Bronchial epithelial cell (primary cell): ENCODE measurements around the gene ZNF831. TPM values are rescaled to one million over a fixed set of nuclear protein-coding genes. Genes with fewer than 3 reads are reported as not detected.

Experiments used
- DNase-seq: peaks from one replicate; pipeline ENCODE4 v3.0.0-alpha.2; 2010; ENCODE audit warnings: low read depth
- FAIRE-seq: peaks from 2 replicates; lab custom pipeline; 2011; peaks lifted over from hg19 to GRCh38; lab: Jason Lieb, UNC
- H3K27me3 ChIP-seq: 2 replicates; pipeline ENCODE4 v1.5.1; 2011; ENCODE audit warnings: low read length; ENCODE audit not compliant: control insufficient read depth, insufficient read depth
- H3K36me3 ChIP-seq: 2 replicates; pipeline ENCODE4 v1.5.1; 2011; ENCODE audit warnings: low read length; ENCODE audit not compliant: control insufficient read depth, insufficient read depth
- H3K4me3 ChIP-seq: 2 replicates; pipeline ENCODE4 v1.5.1; 2011; ENCODE audit warnings: mild to moderate bottlenecking, low read depth, low read length, control low read depth
- CTCF ChIP-seq: IDR thresholded peaks from 2 replicates; pipeline ENCODE4 v1.5.1; 2011; ENCODE audit warnings: mild to moderate bottlenecking, moderate library complexity, low read length, control low read depth, inconsistent platforms; ENCODE audit not compliant: insufficient read depth, severe bottlenecking
- total RNA-seq: library from RNA; depleted of rRNA; stranded (reverse); fragments of >200 nt; gene quantifications from 2 replicates; pipeline ENCODE4 v1.2.1, GENCODE V29; 2014

Gene ZNF831
- total RNA-seq, 1 donor from 2014 or later: not detected

- no peak overlapping the region for H3K4me3 ChIP-seq
- TF ChIP-seq CTCF: no peak
- DNase-seq (no peak), FAIRE-seq (no peak)
- no peaks in the 10 kb centered on the region for H3K36me3 ChIP-seq
- H3K27me3 ChIP-seq: no peaks in the 10 kb centered on the region
Measured at GRCh38 chr20:59121714-59122565, 41.7 kb upstream of the ZNF831 start.

DNA sequence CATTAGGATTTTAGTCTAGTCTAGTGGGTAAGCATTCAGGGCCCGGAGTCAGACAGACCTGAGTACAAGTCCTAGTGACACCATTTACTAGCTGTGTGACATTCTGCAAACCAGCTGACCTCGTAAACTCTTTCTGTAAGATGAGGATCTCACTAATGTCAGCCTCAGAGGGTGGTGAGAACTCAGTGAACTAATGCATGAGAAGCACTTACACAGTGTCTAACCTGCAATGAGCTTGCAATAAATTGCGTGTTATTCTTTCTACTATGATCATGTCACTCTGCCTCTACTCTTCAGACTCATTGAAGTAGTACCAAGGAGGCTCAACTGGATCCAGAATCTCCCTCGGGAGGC is 41.1 kb upstream of the ZNF831 start:
- Histone ChIP-seq H3K27me3 (no peaks in the 10 kb centered on the region), H3K36me3 (no peaks in the 10 kb centered on the region), H3K4me3 (no peak overlapping the region)
- DNase-seq: no peak
- FAIRE-seq: no peak
- TF ChIP-seq CTCF: no peak

DNA sequence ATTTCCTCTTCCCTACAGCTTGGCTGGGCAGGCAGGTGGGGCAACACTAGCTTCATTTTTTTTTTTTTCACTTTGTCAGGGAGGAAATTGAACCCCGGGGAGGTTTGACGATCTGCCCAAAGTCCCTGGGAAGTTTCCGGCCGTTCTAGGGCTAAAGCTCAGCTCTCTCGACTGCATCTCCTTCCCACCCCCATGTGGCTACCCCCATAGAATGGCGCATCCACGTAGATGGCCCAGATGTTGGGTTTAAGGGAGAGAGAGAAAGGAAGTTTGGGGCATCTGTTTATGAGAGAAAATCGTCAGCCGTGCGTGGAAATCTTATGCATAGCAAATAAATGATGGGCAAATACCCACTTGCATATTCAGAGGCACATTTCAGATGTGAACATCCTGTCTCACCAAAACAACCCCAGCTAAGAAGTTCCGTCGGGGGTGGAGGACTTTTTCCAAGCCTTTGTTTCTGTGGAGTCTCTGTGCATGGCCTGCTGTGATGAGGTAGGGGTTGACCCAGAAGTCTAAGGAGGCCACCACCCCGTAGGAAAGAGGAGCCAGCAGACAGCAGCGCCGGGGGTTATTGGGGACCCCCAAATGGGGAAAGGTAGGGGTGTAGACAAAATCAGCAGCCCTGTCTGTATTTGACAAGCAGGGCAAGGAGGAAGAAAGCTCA is 40.5 kb upstream of the ZNF831 start:
- H3K27me3 ChIP-seq: no peaks in the 10 kb centered on the region
- no peak for DNase-seq

DNA sequence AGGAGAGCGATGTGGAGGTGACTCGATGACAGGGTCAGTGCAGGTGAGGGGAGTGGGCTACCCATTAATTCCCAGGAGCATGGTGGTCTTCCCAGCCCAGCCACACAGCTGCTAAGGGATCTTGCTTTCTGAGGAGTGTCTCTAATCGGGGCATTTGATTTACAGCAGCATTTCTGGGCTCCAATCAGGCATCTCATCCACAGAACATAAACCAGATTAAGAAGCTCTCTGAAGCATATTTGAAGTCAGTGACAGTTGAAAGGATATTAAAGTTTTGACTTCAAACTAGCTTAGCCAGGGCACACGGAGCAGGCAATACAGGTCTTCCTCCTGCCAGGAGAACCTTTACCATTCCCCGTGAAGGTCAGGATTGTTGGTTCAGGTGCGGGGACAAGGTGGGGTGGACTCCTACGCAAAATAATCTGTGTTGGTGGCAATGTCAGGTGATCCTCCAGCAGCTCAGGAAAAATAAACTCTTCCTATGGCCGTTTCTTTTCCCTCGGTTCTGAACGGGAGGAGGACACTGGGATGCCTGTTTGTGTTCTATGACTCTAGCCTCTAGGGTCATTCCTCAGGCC is 39.9 kb upstream of the ZNF831 start:
- TF ChIP-seq CTCF: no peak
- no peak for DNase-seq
- Histone ChIP-seq H3K27me3 (no peaks in the 10 kb centered on the region), H3K36me3 (no peaks in the 10 kb centered on the region), H3K4me3 (no peak overlapping the region)
- no peak for FAIRE-seq

More for the DNA sequence above, 40.5 kb upstream of the ZNF831 start:
- FAIRE-seq: no peak
- no peak for TF ChIP-seq CTCF
- Histone ChIP-seq H3K36me3 (no peaks in the 10 kb centered on the region), H3K4me3 (no peak overlapping the region)

GRCh38 chr20:59124296-59125029 is 39.2 kb upstream of the ZNF831 start:
- DNase-seq: no peak
- no peak for FAIRE-seq
- H3K27me3 ChIP-seq: no peaks in the 10 kb centered on the region

More at GRCh38 chr20:59124296-59125029, 39.2 kb upstream of the ZNF831 start:
- Histone ChIP-seq H3K4me3 (no peak overlapping the region), H3K36me3 (no peaks in the 10 kb centered on the region)
- no peak for TF ChIP-seq CTCF
